Bronchial epithelial cell (primary cell): ENCODE measurements around the gene GRID2. TPM values are rescaled to one million over a fixed set of nuclear protein-coding genes. Genes with fewer than 3 reads are reported as not detected.

Experiments
- DNase-seq: peaks from one replicate; pipeline ENCODE4 v3.0.0-alpha.2; 2010; ENCODE audit warnings: low read depth
- FAIRE-seq: peaks from 2 replicates; lab custom pipeline; 2011; peaks lifted over from hg19 to GRCh38; lab: Jason Lieb, UNC
- H3K27me3 ChIP-seq: 2 replicates; pipeline ENCODE4 v1.5.1; 2011; ENCODE audit warnings: low read length; ENCODE audit not compliant: control insufficient read depth, insufficient read depth
- H3K36me3 ChIP-seq: 2 replicates; pipeline ENCODE4 v1.5.1; 2011; ENCODE audit warnings: low read length; ENCODE audit not compliant: control insufficient read depth, insufficient read depth
- H3K4me3 ChIP-seq: 2 replicates; pipeline ENCODE4 v1.5.1; 2011; ENCODE audit warnings: mild to moderate bottlenecking, low read depth, low read length, control low read depth
- total RNA-seq: library from RNA; depleted of rRNA; stranded (reverse); fragments of >200 nt; gene quantifications from 2 replicates; pipeline ENCODE4 v1.2.1, GENCODE V29; 2014
- TF ChIP-seq, protein P1 (sequence below): IDR thresholded peaks from 2 replicates; pipeline ENCODE4 v1.5.1; 2011; ENCODE audit warnings: mild to moderate bottlenecking, moderate library complexity, low read length, control low read depth, inconsistent platforms; ENCODE audit not compliant: insufficient read depth, severe bottlenecking

Gene GRID2
- total RNA-seq, 1 donor from 2014 or later = not detected

GRCh38 chr4:93368968-93369367, 1065.2 kb downstream of the GRID2 start:
- Histone ChIP-seq H3K27me3 (no peaks in the 10 kb centered on the region), H3K36me3 (no peaks in the 10 kb centered on the region), H3K4me3 (no peak overlapping the region)
- DNase-seq (no peak), FAIRE-seq (no peak)
- TF ChIP-seq, protein P1, sequence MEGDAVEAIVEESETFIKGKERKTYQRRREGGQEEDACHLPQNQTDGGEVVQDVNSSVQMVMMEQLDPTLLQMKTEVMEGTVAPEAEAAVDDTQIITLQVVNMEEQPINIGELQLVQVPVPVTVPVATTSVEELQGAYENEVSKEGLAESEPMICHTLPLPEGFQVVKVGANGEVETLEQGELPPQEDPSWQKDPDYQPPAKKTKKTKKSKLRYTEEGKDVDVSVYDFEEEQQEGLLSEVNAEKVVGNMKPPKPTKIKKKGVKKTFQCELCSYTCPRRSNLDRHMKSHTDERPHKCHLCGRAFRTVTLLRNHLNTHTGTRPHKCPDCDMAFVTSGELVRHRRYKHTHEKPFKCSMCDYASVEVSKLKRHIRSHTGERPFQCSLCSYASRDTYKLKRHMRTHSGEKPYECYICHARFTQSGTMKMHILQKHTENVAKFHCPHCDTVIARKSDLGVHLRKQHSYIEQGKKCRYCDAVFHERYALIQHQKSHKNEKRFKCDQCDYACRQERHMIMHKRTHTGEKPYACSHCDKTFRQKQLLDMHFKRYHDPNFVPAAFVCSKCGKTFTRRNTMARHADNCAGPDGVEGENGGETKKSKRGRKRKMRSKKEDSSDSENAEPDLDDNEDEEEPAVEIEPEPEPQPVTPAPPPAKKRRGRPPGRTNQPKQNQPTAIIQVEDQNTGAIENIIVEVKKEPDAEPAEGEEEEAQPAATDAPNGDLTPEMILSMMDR = no peak

- no peaks in the 10 kb centered on the region for H3K36me3 ChIP-seq
- no peak overlapping the region for H3K4me3 ChIP-seq
- FAIRE-seq = no peak
- H3K27me3 ChIP-seq = no peaks in the 10 kb centered on the region
- DNase-seq = no peak
- TF ChIP-seq, protein P1 = no peak
Observed at GRCh38 chr4:93370256-93370655, 1066.5 kb downstream of the GRID2 start.

DNA sequence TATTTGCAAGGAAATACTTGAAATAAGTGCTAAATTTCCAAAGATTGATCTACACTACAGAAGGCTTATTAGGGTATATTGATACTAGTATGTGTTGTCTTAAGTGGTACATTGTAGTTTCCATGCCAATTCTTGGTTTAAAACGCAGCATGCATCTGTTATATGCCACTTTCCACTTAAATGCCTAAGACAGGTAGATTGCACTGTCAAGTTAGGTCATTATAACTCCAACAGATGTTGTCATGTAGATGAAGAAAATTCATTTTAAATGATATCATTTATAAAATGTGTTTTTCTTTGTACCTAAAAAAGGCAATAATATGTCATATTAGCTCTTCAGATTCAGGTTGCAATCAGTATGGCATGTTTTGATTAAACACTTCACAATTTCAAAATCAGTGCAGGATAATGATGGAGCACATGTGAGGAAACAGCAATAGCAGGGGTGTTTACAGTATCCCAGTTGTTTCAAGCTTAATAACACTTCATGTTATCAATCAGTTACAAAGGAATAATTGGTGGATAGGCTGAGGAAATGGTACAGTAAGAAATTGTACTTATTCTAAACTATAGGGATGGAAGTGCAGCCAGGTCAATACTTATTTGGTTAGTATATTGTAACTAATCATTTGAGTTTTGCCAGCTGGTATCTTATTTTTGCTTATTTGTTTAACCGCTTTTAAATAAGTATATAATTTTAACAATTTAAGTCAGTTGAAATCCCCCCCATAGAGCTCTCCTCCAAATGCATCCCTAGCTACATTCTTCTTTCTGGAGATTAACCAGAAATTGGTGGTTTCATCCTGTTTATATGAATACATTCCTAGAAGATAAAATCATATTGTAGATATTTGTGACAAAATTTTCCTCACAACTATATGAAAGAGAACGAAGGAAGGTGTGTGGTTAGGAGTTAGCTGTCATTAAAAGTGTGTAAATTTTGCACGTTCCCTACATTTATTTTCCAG, 1070.4 kb downstream of the GRID2 start:
- Histone ChIP-seq H3K4me3 (no peak overlapping the region), H3K36me3 (no peaks in the 10 kb centered on the region), H3K27me3 (no peaks in the 10 kb centered on the region)
- DNase-seq (no peak), FAIRE-seq (no peak)
- TF ChIP-seq, protein P1 = no peak

GRCh38 chr4:93384241-93384640, 1080.5 kb downstream of the GRID2 start:
- no peaks in the 10 kb centered on the region for H3K36me3 ChIP-seq
- no peak for FAIRE-seq
- H3K27me3 ChIP-seq = no peaks in the 10 kb centered on the region
- TF ChIP-seq, protein P1 = no peak
- no peak overlapping the region for H3K4me3 ChIP-seq
- DNase-seq = no peak

DNA sequence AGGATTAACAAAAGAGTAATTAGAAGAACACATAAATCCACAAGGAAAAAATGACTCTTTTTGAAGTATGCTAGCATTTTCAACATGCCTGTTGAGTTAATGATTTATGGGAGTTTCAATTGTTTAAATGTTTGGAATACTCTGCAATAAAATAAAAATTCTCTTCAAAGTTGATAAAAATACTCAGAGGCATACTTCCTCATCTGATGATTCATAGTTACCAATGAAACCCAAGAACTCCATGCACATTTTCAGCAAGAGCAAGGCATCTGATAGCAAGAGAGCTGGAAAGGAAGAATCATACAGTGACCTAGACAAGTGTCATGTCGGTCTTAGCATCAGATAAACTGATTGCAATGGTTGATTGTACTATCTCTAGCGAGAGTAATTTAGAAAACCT, 1081.1 kb downstream of the GRID2 start:
- no peaks in the 10 kb centered on the region for H3K36me3 ChIP-seq

More for the DNA sequence above, 1081.1 kb downstream of the GRID2 start:
- TF ChIP-seq, protein P1 = no peak
- peak; percentile 28 for DNase-seq
- FAIRE-seq = no peak
- Histone ChIP-seq H3K4me3 (no peak overlapping the region), H3K27me3 (no peaks in the 10 kb centered on the region)
